ENCODE measurements around the gene RNF19B. TPM values are rescaled to one million over a fixed set of nuclear protein-coding genes. Genes with fewer than 3 reads are reported as not detected.

The RNF19B gene
- total and polyA plus RNA-seq, 2 of the 8 experiments (the other 6 are each of a cell fraction or from before 2014, with no cell fraction given) = 9.2 to 11.2 TPM

GRCh38 chr1:32907435-32907834 lies 57.2 kb downstream of the RNF19B start:
- no peak overlapping the region for H2BK5ac ChIP-seq (ENCODE audit: low read depth, low read length)
- no peaks in the 10 kb centered on the region for H3K4me1 ChIP-seq (replicated peaks in 1 of 4; ENCODE audit: control insufficient read depth in 3 of 4, insufficient read depth in 4 of 4, low read length in 3 of 4)
- POLR2A ChIA-PET (ENCODE audit: partially characterized antibody) = no interaction called here
- TF ChIP-seq JUN (IDR thresholded peaks at IDR 0.05; ENCODE audit: low read depth, low read length) (no peak), YY1 (IDR thresholded peaks at IDR 0.05; ENCODE audit: low read depth, low read length) (no peak), KDM5A (IDR thresholded peaks at IDR 0.05; ENCODE audit: low read length) (no peak), CREB1 (IDR thresholded peaks at IDR 0.05) (no peak), KDM1A (IDR thresholded peaks at IDR 0.05; ENCODE audit: borderline replicate concordance, low read length) (no peak), SAP30 (IDR thresholded peaks at IDR 0.05; ENCODE audit: insufficient read depth, insufficient replicate concordance, low read length) (no peak), E2F6 (IDR thresholded peaks at IDR 0.05) (no peak), RFX5 (IDR thresholded peaks at IDR 0.05; ENCODE audit: borderline replicate concordance, low read depth, low read length) (no peak), SUZ12 (IDR thresholded peaks at IDR 0.05; ENCODE audit: low read length) (no peak), CHD2 (IDR thresholded peaks at IDR 0.05; ENCODE audit: low read length) (no peak)
- H2BK15ac ChIP-seq (ENCODE audit: low read length) = no peak overlapping the region
- no peak overlapping the region for H4K5ac ChIP-seq (ENCODE audit: insufficient read length, low read depth, low read length)
- no peak overlapping the region for H2BK20ac ChIP-seq (ENCODE audit: low read length)
- H3K23ac ChIP-seq (ENCODE audit: insufficient read length) = no peak overlapping the region
- no peak overlapping the region for H3K9ac ChIP-seq (replicated peaks in 1 of 4; ENCODE audit: extremely low read depth in 1 of 4, low read depth in 3 of 4, low read length in 3 of 4)
- no peaks in the 10 kb centered on the region for H3K9me3 ChIP-seq (ENCODE audit: insufficient read depth in 2 of 2, low read depth in 1 of 2, low read length in 1 of 2)
- H3K4me2 ChIP-seq (ENCODE audit: insufficient read depth in 1 of 2, low read depth in 2 of 2, low read length in 2 of 2) = no peak overlapping the region
- CTCF ChIA-PET (ENCODE audit: partially characterized antibody) = interaction anchor here (1.1 to 2.3 kb wide), 3 partner anchors 10 to 27 kb away, joined by 3 to 13 read pairs (median 5); no protein-coding TSS in a partner anchor
- H2BK12ac ChIP-seq (ENCODE audit: low read depth, low read length) = no peak overlapping the region
- H2AK5ac ChIP-seq (ENCODE audit: low read depth, low read length) = no peak overlapping the region
- H4K8ac ChIP-seq (ENCODE audit: extremely low read depth, insufficient read depth, low read length) = no peak overlapping the region
- H3K27me3 ChIP-seq (replicated peaks in 1 of 4; ENCODE audit: control insufficient read depth in 3 of 4, extremely low read depth in 1 of 4, insufficient read depth in 3 of 4, low read length in 3 of 4) = peaks cover 0 to 4% (median 1%) of the 10 kb centered on the region in 4 experiments; a peak in 5 of 7 replicates
- no peak overlapping the region for H3K18ac ChIP-seq (ENCODE audit: extremely low read depth, low read length)
- H2BK120ac ChIP-seq (replicated peaks; ENCODE audit: low read depth, low read length) = no peak overlapping the region
- H3K79me1 ChIP-seq (ENCODE audit: low read depth, low read length) = no peaks in the 10 kb centered on the region
- no peak for FAIRE-seq
- H3K36me3 ChIP-seq (ENCODE audit: control insufficient read depth in 2 of 4, insufficient read depth in 4 of 4, low read length in 3 of 4) = no peaks in the 10 kb centered on the region
- H3K4ac ChIP-seq (replicated peaks; ENCODE audit: insufficient read length, low read depth, low read length) = no peak overlapping the region
- H2AFZ ChIP-seq (ENCODE audit: low read length) = peak overlapping the region; percentile 43; the same call in 1 of the 2 replicates
- H4K91ac ChIP-seq (replicated peaks; ENCODE audit: insufficient read length, low read length) = no peak overlapping the region
- H3K79me2 ChIP-seq (ENCODE audit: control insufficient read depth in 1 of 2, insufficient read depth in 2 of 2, low read length in 2 of 2) = no peaks in the 10 kb centered on the region
- no peaks in the 10 kb centered on the region for H4K20me1 ChIP-seq (replicated peaks in 1 of 2; ENCODE audit: control insufficient read depth in 1 of 2, insufficient read depth in 2 of 2, low read length in 2 of 2)
- no peak overlapping the region for H3K27ac ChIP-seq (ENCODE audit: low read depth, low read length)
- 68% methylated on average over 4 of the region's 4 CpGs; no CpG with 5 or more reads in 1 of the 2 experiments for WGBS, 2 experiments (ENCODE audit: extremely low coverage in 1 of 2, insufficient coverage in 1 of 2, insufficient read length in 1 of 2, insufficient replicate concordance in 2 of 2, low coverage in 1 of 2, low lambda C conversion rate in 2 of 2, missing lambda C conversion rate in 1 of 2)
- H3K23me2 ChIP-seq (ENCODE audit: low read depth, low read length) = no peaks in the 10 kb centered on the region
- H3K14ac ChIP-seq (ENCODE audit: insufficient read length) = no peak overlapping the region
- no peak overlapping the region for H3K4me3 ChIP-seq (ENCODE audit: extremely low read depth in 1 of 4, insufficient read depth in 2 of 4, low read depth in 3 of 4, low read length in 4 of 4)
- H3K56ac ChIP-seq (replicated peaks; ENCODE audit: insufficient read length, low read depth, low read length) = no peak overlapping the region
- DNase-seq (ENCODE audit: low read depth in 1 of 2, low spot score in 2 of 2) = no peak
